Endothelial cell (in vitro differentiated cells): ENCODE results near the gene MPG. TPM values are rescaled to one million over a fixed set of nuclear protein-coding genes. Genes with fewer than 3 reads are reported as not detected.

ENCODE experiments used
- DNase-seq: peaks from one replicate; pipeline ENCODE4 v3.0.0; 2021; ENCODE audit warnings: low spot score
- H3K27ac Mint-ChIP-seq: one replicate; pipeline ENCODE4 v1.8.0; 2021; ENCODE audit warnings: mixed read lengths, inconsistent platforms; ENCODE audit not compliant: unreplicated experiment
- H3K27me3 Mint-ChIP-seq: one replicate; pipeline ENCODE4 v1.8.0; 2021; ENCODE audit warnings: mild to moderate bottlenecking, moderate library complexity, mixed read lengths, inconsistent platforms; ENCODE audit not compliant: unreplicated experiment
- H3K36me3 Mint-ChIP-seq: one replicate; pipeline ENCODE4 v1.8.0; 2021; ENCODE audit warnings: mild to moderate bottlenecking, low read depth, mixed read lengths, inconsistent platforms; ENCODE audit not compliant: unreplicated experiment
- H3K4me1 Mint-ChIP-seq: one replicate; pipeline ENCODE4 v1.8.0; 2021; ENCODE audit warnings: mild to moderate bottlenecking, mixed read lengths, inconsistent platforms; ENCODE audit not compliant: unreplicated experiment
- H3K4me3 Mint-ChIP-seq: one replicate; pipeline ENCODE4 v1.8.0; 2021; ENCODE audit warnings: mild to moderate bottlenecking, mixed read lengths, inconsistent platforms; ENCODE audit not compliant: unreplicated experiment
- H3K9me3 Mint-ChIP-seq: one replicate; pipeline ENCODE4 v1.8.0; 2021; ENCODE audit warnings: mixed read lengths, inconsistent platforms; ENCODE audit not compliant: unreplicated experiment
- CTCF ChIP-seq: fragments of 200-600 bp; sonication (generic); IDR thresholded peaks from one replicate; pipeline ENCODE4 v1.5.0; 2021; ENCODE audit warnings: antibody characterized with exemption; ENCODE audit not compliant: unreplicated experiment
- total RNA-seq: library from RNA; stranded (reverse); fragmentation: NEBNext Ultra II Directional; extraction: Animal tissue kit (Norgen Biotek cat#: 25700); gene quantifications from one replicate; pipeline ENCODE4 v1.2.1, GENCODE V29; 2021; ENCODE audit not compliant: unreplicated experiment

MPG gene
- total RNA-seq, 1 donor from 2014 or later: 38.6 TPM

- no peak for TF ChIP-seq CTCF
- H3K4me1 Mint-ChIP-seq: peaks cover 2% of the 10 kb centered on the region
- no peak overlapping the region for H3K27ac Mint-ChIP-seq
- no peaks in the 10 kb centered on the region for H3K9me3 Mint-ChIP-seq
- no peak overlapping the region for H3K4me3 Mint-ChIP-seq
- H3K27me3 Mint-ChIP-seq: peaks cover 1% of the 10 kb centered on the region
- H3K36me3 Mint-ChIP-seq: peaks cover 11% of the 10 kb centered on the region
- no peak for DNase-seq
Observed at GRCh38 chr16:66309-67182, 11.5 kb upstream of the MPG start.

GRCh38 chr16:67183-67791 is 10.7 kb upstream of the MPG start:
- no peaks in the 10 kb centered on the region for H3K9me3 Mint-ChIP-seq

GRCh38 chr16:67884-68789 is 9.9 kb upstream of the MPG start:
- no peak for TF ChIP-seq CTCF
- H3K4me1 Mint-ChIP-seq: peaks cover 6% of the 10 kb centered on the region
- no peak overlapping the region for H3K4me3 Mint-ChIP-seq
- DNase-seq: no peak
- H3K27me3 Mint-ChIP-seq: peaks cover 5% of the 10 kb centered on the region
- no peaks in the 10 kb centered on the region for H3K9me3 Mint-ChIP-seq
- H3K36me3 Mint-ChIP-seq: peaks cover 10% of the 10 kb centered on the region
- no peak overlapping the region for H3K27ac Mint-ChIP-seq

More at GRCh38 chr16:67183-67791, 10.7 kb upstream of the MPG start:
- Mint-ChIP-seq H3K4me3 (no peak overlapping the region), H3K27ac (no peak overlapping the region), H3K27me3 (peaks cover 1% of the 10 kb centered on the region), H3K36me3 (peaks cover 9% of the 10 kb centered on the region), H3K4me1 (peaks cover 2% of the 10 kb centered on the region)
- no peak for TF ChIP-seq CTCF
- DNase-seq: no peak

- H3K27ac Mint-ChIP-seq: no peak overlapping the region
- TF ChIP-seq CTCF: no peak
- no peaks in the 10 kb centered on the region for H3K9me3 Mint-ChIP-seq
- H3K36me3 Mint-ChIP-seq: peaks cover 5% of the 10 kb centered on the region
- H3K27me3 Mint-ChIP-seq: peaks cover 5% of the 10 kb centered on the region
- H3K4me1 Mint-ChIP-seq: peaks cover 6% of the 10 kb centered on the region
- DNase-seq: no peak
- no peak overlapping the region for H3K4me3 Mint-ChIP-seq
Observed at GRCh38 chr16:69181-69580, 8.8 kb upstream of the MPG start.
